Measurements from ENCODE around the gene RCL1. TPM values are rescaled to one million over a fixed set of nuclear protein-coding genes. Genes with fewer than 3 reads are reported as not detected.
"Not testable (repeated sequence)": the region's sequence is repeated elsewhere in the genome, so short reads cannot be mapped to it uniquely, and the experiment has no call there.

The RCL1 gene
- total and polyA plus RNA-seq, 2 donors (not counting 1 experiment from before 2014, with no cell fraction given), result 10.5 to 21.7 TPM

DNA sequence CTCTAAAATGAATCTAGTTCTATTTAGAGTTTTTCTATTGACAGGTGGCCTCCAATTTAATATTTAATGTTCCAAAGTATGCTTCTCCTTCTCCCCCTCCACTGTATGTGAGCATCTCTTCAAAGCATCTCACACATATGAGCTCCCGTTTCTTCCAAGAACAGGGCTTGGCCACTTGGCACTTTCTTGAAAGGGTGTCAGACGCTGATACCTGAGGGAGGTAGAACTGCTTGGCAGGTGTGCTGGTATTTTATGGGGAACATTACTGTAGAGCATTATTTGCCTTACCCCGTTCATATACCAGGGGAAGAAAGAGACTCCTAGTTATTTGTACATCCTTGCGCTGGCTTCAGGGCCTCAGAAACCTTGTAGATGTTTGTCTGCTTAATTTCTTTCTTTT lies 1.9 kb downstream of the RCL1 start:
- Histone ChIP-seq H3K4me2 (replicated peaks; ENCODE audit: low read depth, low read length, poor library complexity, severe bottlenecking) (no peak overlapping the region), H2AFZ (ENCODE audit: insufficient read depth, low read depth, low read length, poor library complexity, severe bottlenecking) (no peak overlapping the region), H3K4me3 (ENCODE audit: control extremely low read depth in 1 of 5, extremely low read depth in 1 of 5, insufficient read depth in 1 of 5, low read depth in 2 of 5, low read length in 4 of 5) (no peak overlapping the region), H3K36me3 (replicated peaks in 1 of 2; ENCODE audit: control extremely low read depth in 1 of 2, control insufficient read depth in 1 of 2, extremely low read depth in 1 of 2, insufficient read depth in 2 of 2, low read length in 1 of 2) (no peaks in the 10 kb centered on the region), H4K20me1 (ENCODE audit: control insufficient read depth, insufficient read depth, low read length, poor library complexity, severe bottlenecking) (peaks cover 32% of the 10 kb centered on the region), H3K79me2 (ENCODE audit: control insufficient read depth, insufficient read depth, low read length) (peaks cover 67% of the 10 kb centered on the region), H3K27me3 (replicated peaks in 1 of 4; ENCODE audit: control extremely low read depth in 1 of 4, control insufficient read depth in 3 of 4, insufficient read depth in 4 of 4, low read length in 3 of 4) (no peaks in the 10 kb centered on the region), H3K27ac (ENCODE audit: low read length in 2 of 2) (no peak overlapping the region), H3K9ac (ENCODE audit: low read length) (no peak overlapping the region), H3K4me1 (ENCODE audit: control insufficient read depth in 2 of 2, insufficient read depth in 2 of 2, low read length in 2 of 2) (peaks cover 36 to 39% of the 10 kb centered on the region in 2 donors), H3K9me3 (ENCODE audit: control extremely low read depth in 1 of 3, control insufficient read depth in 2 of 3, insufficient read depth in 1 of 3, low read length in 2 of 3) (peaks cover 0 to 3% (median 0%) of the 10 kb centered on the region in 3 donors)
- DNase-seq (no peak), ATAC-seq (ENCODE audit: low read depth) (no peak)
- peaks cover 52% of the 10 kb centered on the region for H3K4me1 Mint-ChIP-seq
- no peaks in the 10 kb centered on the region for H3K27me3 Mint-ChIP-seq
- H3K4me3 Mint-ChIP-seq, result peak overlapping the region; percentile 98
- intact Hi-C loops (cut with micrococcal nuclease), result loop anchor here (5.0 kb wide), 2 partner anchors 132 to 1267 kb away; partner anchors contain the start of genes PLPP6 and RFX3
- no peaks in the 10 kb centered on the region for H3K9me3 Mint-ChIP-seq (ENCODE audit: insufficient read depth)
- POLR2A ChIA-PET, result no interaction called here
- TF ChIP-seq EZH2 (IDR thresholded peaks at IDR 0.05; ENCODE audit: borderline replicate concordance, insufficient read depth, low read depth, low read length, poor library complexity, severe bottlenecking), result no peak
- TF ChIP-seq, protein P1, sequence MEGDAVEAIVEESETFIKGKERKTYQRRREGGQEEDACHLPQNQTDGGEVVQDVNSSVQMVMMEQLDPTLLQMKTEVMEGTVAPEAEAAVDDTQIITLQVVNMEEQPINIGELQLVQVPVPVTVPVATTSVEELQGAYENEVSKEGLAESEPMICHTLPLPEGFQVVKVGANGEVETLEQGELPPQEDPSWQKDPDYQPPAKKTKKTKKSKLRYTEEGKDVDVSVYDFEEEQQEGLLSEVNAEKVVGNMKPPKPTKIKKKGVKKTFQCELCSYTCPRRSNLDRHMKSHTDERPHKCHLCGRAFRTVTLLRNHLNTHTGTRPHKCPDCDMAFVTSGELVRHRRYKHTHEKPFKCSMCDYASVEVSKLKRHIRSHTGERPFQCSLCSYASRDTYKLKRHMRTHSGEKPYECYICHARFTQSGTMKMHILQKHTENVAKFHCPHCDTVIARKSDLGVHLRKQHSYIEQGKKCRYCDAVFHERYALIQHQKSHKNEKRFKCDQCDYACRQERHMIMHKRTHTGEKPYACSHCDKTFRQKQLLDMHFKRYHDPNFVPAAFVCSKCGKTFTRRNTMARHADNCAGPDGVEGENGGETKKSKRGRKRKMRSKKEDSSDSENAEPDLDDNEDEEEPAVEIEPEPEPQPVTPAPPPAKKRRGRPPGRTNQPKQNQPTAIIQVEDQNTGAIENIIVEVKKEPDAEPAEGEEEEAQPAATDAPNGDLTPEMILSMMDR (IDR thresholded peaks at IDR 0.05), result no peak
- H3K27ac Mint-ChIP-seq, result no peak overlapping the region
- CTCF ChIA-PET, result interaction anchor here (0.7 to 3.1 kb wide), 6 partner anchors 32 to 643 kb away, joined by 3 to 16 read pairs (median 4); partner anchors contain the start of gene PLGRKT
- WGBS (ENCODE audit: insufficient coverage), result 100% methylated on average over 2 of the region's 4 CpGs

GRCh38 chr9:4795108-4795507 lies 2.4 kb downstream of the RCL1 start:
- H2AFZ ChIP-seq (ENCODE audit: insufficient read depth, low read depth, low read length, poor library complexity, severe bottlenecking); H3K27me3 ChIP-seq (replicated peaks in 1 of 4; ENCODE audit: control extremely low read depth in 1 of 4, control insufficient read depth in 3 of 4, insufficient read depth in 4 of 4, low read length in 3 of 4); H3K4me3 ChIP-seq (ENCODE audit: control extremely low read depth in 1 of 5, extremely low read depth in 1 of 5, insufficient read depth in 1 of 5, low read depth in 2 of 5, low read length in 4 of 5); POLR2A ChIA-PET; H3K9me3 Mint-ChIP-seq (ENCODE audit: insufficient read depth); ATAC-seq (ENCODE audit: low read depth); H3K27ac ChIP-seq (ENCODE audit: low read length in 2 of 2); DNase-seq; H3K9me3 ChIP-seq (ENCODE audit: control extremely low read depth in 1 of 3, control insufficient read depth in 2 of 3, insufficient read depth in 1 of 3, low read length in 2 of 3); H3K36me3 ChIP-seq (replicated peaks in 1 of 2; ENCODE audit: control extremely low read depth in 1 of 2, control insufficient read depth in 1 of 2, extremely low read depth in 1 of 2, insufficient read depth in 2 of 2, low read length in 1 of 2); H3K4me2 ChIP-seq (replicated peaks; ENCODE audit: low read depth, low read length, poor library complexity, severe bottlenecking); H3K9ac ChIP-seq (ENCODE audit: low read length); intact Hi-C loops (cut with micrococcal nuclease); H3K27me3 Mint-ChIP-seq; H3K4me3 Mint-ChIP-seq: not testable (repeated sequence)
- 92% methylated on average over 4 of the region's 10 CpGs for WGBS (ENCODE audit: insufficient coverage)
- peaks cover 36 to 39% of the 10 kb centered on the region in 2 donors for H3K4me1 ChIP-seq (ENCODE audit: control insufficient read depth in 2 of 2, insufficient read depth in 2 of 2, low read length in 2 of 2)
- Mint-ChIP-seq H3K27ac (peak overlapping the region; percentile 46), H3K4me1 (peaks cover 55% of the 10 kb centered on the region)
- H3K79me2 ChIP-seq (ENCODE audit: control insufficient read depth, insufficient read depth, low read length), result peaks cover 71% of the 10 kb centered on the region
- H4K20me1 ChIP-seq (ENCODE audit: control insufficient read depth, insufficient read depth, low read length, poor library complexity, severe bottlenecking), result peaks cover 35% of the 10 kb centered on the region
- CTCF ChIA-PET, result interaction anchor here (0.6 to 3.1 kb wide), 6 partner anchors 32 to 1673 kb away, joined by 3 to 12 read pairs (median 4); partner anchors contain the start of gene PLGRKT

All from B cell (primary cell).